Fibroblast of lung (primary cell): ENCODE measurements around the gene RUNX2.

Experiments
- CTCF ChIP-seq, 2 donors: IDR thresholded peaks in 1 of 2; conservative IDR thresholded peaks in 1 of 2; 1 replicate in 1 of 2; 2 replicates in 1 of 2; pipeline ENCODE4 v1.5.1; 2011 to 2012; ENCODE audit warnings: low read length in 2 of 2, control low read depth in 1 of 2, inconsistent platforms in 1 of 2, low read depth in 1 of 2, mild to moderate bottlenecking in 1 of 2
- EZH2 ChIP-seq: IDR thresholded peaks from 2 replicates; pipeline ENCODE4 v1.5.1; 2012; ENCODE audit warnings: low read length, control low read depth, mild to moderate bottlenecking; ENCODE audit errors: missing control alignments

- TF ChIP-seq CTCF (conservative IDR thresholded peaks at IDR 0.05 in 1 of 2, IDR thresholded peaks at IDR 0.05 in 1 of 2; ENCODE audit: low read depth in 1 of 2, low read length in 2 of 2) (no peak), EZH2 (no peak)
Observed at GRCh38 chr6:45635284-45635867, 307.2 kb downstream of the RUNX2 start.
